H9 (cell line): ENCODE results near the gene PLD4. TPM values are rescaled to one million over a fixed set of nuclear protein-coding genes. Genes with fewer than 3 reads are reported as not detected.

Source experiments
- DNase-seq: peaks from one replicate; pipeline ENCODE4 v3.0.0-alpha.2; 2017
- H2AFZ ChIP-seq: one replicate; pipeline ENCODE4 v1.6.1; 2013; ENCODE audit warnings: mild to moderate bottlenecking, low read length, control low read depth, moderate library complexity
- H2AK5ac ChIP-seq: 2 replicates; pipeline ENCODE4 v1.6.1; 2013; ENCODE audit warnings: low read length, control low read depth, mixed read lengths; ENCODE audit not compliant: insufficient read length
- H2BK120ac ChIP-seq: one replicate; pipeline ENCODE4 v1.6.1; 2013; ENCODE audit warnings: low read depth, mild to moderate bottlenecking, low read length, control low read depth, inconsistent platforms; ENCODE audit not compliant: poor library complexity, severe bottlenecking
- H2BK12ac ChIP-seq: 2 replicates; pipeline ENCODE4 v1.6.1; 2013; ENCODE audit warnings: low read length, control low read depth, mixed read lengths, low read depth; ENCODE audit not compliant: insufficient read length
- H2BK15ac ChIP-seq: 2 replicates; pipeline ENCODE4 v1.6.1; 2013; ENCODE audit warnings: low read depth, low read length, control low read depth
- H2BK20ac ChIP-seq: one replicate; pipeline ENCODE4 v1.6.1; 2013; ENCODE audit warnings: low read depth, mild to moderate bottlenecking, low read length, control low read depth, inconsistent platforms; ENCODE audit not compliant: poor library complexity, severe bottlenecking
- H2BK5ac ChIP-seq: 2 replicates; pipeline ENCODE4 v1.6.1; 2013; ENCODE audit warnings: low read length, control low read depth, mixed read lengths; ENCODE audit not compliant: insufficient read length
- H3K14ac ChIP-seq: 2 replicates; pipeline ENCODE4 v1.6.1; 2013; ENCODE audit warnings: low read length, control low read depth; ENCODE audit not compliant: insufficient read depth
- H3K18ac ChIP-seq: 2 replicates; pipeline ENCODE4 v1.6.1; 2013; ENCODE audit warnings: low read depth, mild to moderate bottlenecking, mixed read lengths, low read length, control low read depth; ENCODE audit not compliant: insufficient read length
- H3K23ac ChIP-seq: 2 replicates; pipeline ENCODE4 v1.6.1; 2013; ENCODE audit warnings: low read length, control low read depth, mixed read lengths, low read depth; ENCODE audit not compliant: insufficient read length
- H3K23me2 ChIP-seq: 2 replicates; pipeline ENCODE4 v1.6.1; 2013; ENCODE audit warnings: low read depth, mild to moderate bottlenecking, mixed read lengths, low read length, control low read depth; ENCODE audit not compliant: insufficient read length, poor library complexity, severe bottlenecking
- H3K27ac ChIP-seq: 2 replicates; pipeline ENCODE4 v1.5.1; 2013; ENCODE audit warnings: low read length, control low read depth, mixed read lengths, low read depth; ENCODE audit not compliant: insufficient read length
- H3K27me3 ChIP-seq: 2 replicates; pipeline ENCODE4 v1.6.1; 2013; ENCODE audit warnings: low read length, control low read depth, inconsistent platforms; ENCODE audit not compliant: insufficient read depth
- H3K4ac ChIP-seq: 2 replicates; pipeline ENCODE4 v1.6.1; 2013; ENCODE audit warnings: low read depth, mild to moderate bottlenecking, control low read depth, inconsistent platforms, low read length, moderate library complexity
- H3K4me1 ChIP-seq: 2 replicates; pipeline ENCODE4 v1.6.1; 2013; ENCODE audit warnings: low read length, control low read depth, inconsistent platforms; ENCODE audit not compliant: insufficient read depth
- H3K4me2 ChIP-seq: 2 replicates; pipeline ENCODE4 v1.6.1; 2013; ENCODE audit warnings: low read length, control low read depth, mixed read lengths; ENCODE audit not compliant: insufficient read length, insufficient read depth
- H3K56ac ChIP-seq: 2 replicates; pipeline ENCODE4 v1.6.1; 2013; ENCODE audit warnings: low read depth, mild to moderate bottlenecking, mixed read lengths, low read length, control low read depth; ENCODE audit not compliant: insufficient read length
- H3K79me1 ChIP-seq: 2 replicates; pipeline ENCODE4 v1.6.1; 2013; ENCODE audit warnings: low read depth, mild to moderate bottlenecking, moderate library complexity, low read length, control low read depth, inconsistent platforms; ENCODE audit not compliant: insufficient read depth, poor library complexity, severe bottlenecking
- H3K79me2 ChIP-seq: 2 replicates; pipeline ENCODE4 v1.6.1; 2013; ENCODE audit warnings: low read length, control low read depth, inconsistent platforms; ENCODE audit not compliant: insufficient read depth
- H3K9ac ChIP-seq: 2 replicates; pipeline ENCODE4 v1.6.1; 2013; ENCODE audit warnings: low read length, control low read depth, mixed read lengths; ENCODE audit not compliant: insufficient read length; ENCODE audit errors: extremely low read depth
- H3K9me3 ChIP-seq: one replicate; pipeline ENCODE4 v1.6.1; 2013; ENCODE audit warnings: low read depth, low read length, inconsistent platforms; ENCODE audit not compliant: control insufficient read depth
- H3T11ph ChIP-seq: one replicate; pipeline ENCODE4 v1.6.1; 2013; ENCODE audit warnings: mild to moderate bottlenecking, low read length, control low read depth, inconsistent platforms
- H4K20me1 ChIP-seq: one replicate; pipeline ENCODE4 v1.6.1; 2013; ENCODE audit not compliant: control insufficient read depth, insufficient read length, insufficient read depth
- H4K5ac ChIP-seq: 2 replicates; pipeline ENCODE4 v1.6.1; 2013; ENCODE audit warnings: low read depth, mild to moderate bottlenecking, mixed read lengths, low read length, control low read depth; ENCODE audit not compliant: insufficient read length
- H4K8ac ChIP-seq: replicated peaks from 2 replicates; pipeline ENCODE4 v1.6.1; 2013; ENCODE audit warnings: low read length, control low read depth, mixed read lengths, low read depth; ENCODE audit not compliant: insufficient read length
- H4K91ac ChIP-seq: 2 replicates; pipeline ENCODE4 v1.6.1; 2013; ENCODE audit warnings: low read depth, mild to moderate bottlenecking, moderate library complexity, mixed read lengths, low read length, control low read depth; ENCODE audit not compliant: insufficient read length
- H3K27ac Mint-ChIP-seq, 3 experiments: 2 replicates in 2 of 3; 3 replicates in 1 of 3; pipeline ENCODE4 v1.8.0; 2020 to 2021; ENCODE audit warnings: mixed read lengths in 3 of 3, mild to moderate bottlenecking in 1 of 3, moderate library complexity in 1 of 3
- H3K27me3 Mint-ChIP-seq: 2 replicates; pipeline ENCODE4 v1.8.0; 2021; ENCODE audit warnings: low read depth, mild to moderate bottlenecking, moderate library complexity, mixed read lengths
- H3K36me3 Mint-ChIP-seq, 3 experiments: 2 replicates in 2 of 3; 3 replicates in 1 of 3; pipeline ENCODE4 v1.8.0; 2020 to 2021; ENCODE audit warnings: low read depth in 3 of 3, mixed read lengths in 3 of 3; ENCODE audit not compliant: insufficient read depth in 1 of 3
- H3K4me1 Mint-ChIP-seq, 2 experiments: 2 replicates each; pipeline ENCODE4 v1.8.0; 2020; ENCODE audit warnings: mixed read lengths in 2 of 2
- H3K4me3 Mint-ChIP-seq, 2 experiments: 2 replicates in 1 of 2; 3 replicates in 1 of 2; pipeline ENCODE4 v1.8.0; 2020 to 2021; ENCODE audit warnings: mild to moderate bottlenecking in 2 of 2, mixed read lengths in 2 of 2, moderate library complexity in 1 of 2
- H3K9me3 Mint-ChIP-seq, 2 experiments: 2 replicates in 1 of 2; 3 replicates in 1 of 2; pipeline ENCODE4 v1.8.0; 2020; ENCODE audit warnings: mild to moderate bottlenecking in 2 of 2, mixed read lengths in 2 of 2, moderate library complexity in 1 of 2
- CTCF ChIP-seq: fragments of 200-600 bp; sonication (generic); conservative IDR thresholded peaks from 3 replicates; pipeline ENCODE4 v1.8.0; 2021; ENCODE audit warnings: antibody characterized with exemption, mild to moderate bottlenecking
- WGBS: extraction: QIAGEN DNeasy Blood & Tissue Kit; methylation state at CpG from one replicate; pipeline ENCODE4 v1.1.7; 2013; ENCODE audit warnings: missing lambda C conversion rate, low lambda C conversion rate, mixed read lengths; ENCODE audit not compliant: insufficient read length; ENCODE audit errors: extremely low coverage; 5-methylcytosine and 5-hydroxymethylcytosine counted together
- total RNA-seq: library from RNA; stranded (reverse); gene quantifications from 2 replicates; pipeline ENCODE4 v1.2.1, GENCODE V29; 2021

PLD4 gene
- total RNA-seq, 1 experiment from 2014 or later, result not detected

DNA sequence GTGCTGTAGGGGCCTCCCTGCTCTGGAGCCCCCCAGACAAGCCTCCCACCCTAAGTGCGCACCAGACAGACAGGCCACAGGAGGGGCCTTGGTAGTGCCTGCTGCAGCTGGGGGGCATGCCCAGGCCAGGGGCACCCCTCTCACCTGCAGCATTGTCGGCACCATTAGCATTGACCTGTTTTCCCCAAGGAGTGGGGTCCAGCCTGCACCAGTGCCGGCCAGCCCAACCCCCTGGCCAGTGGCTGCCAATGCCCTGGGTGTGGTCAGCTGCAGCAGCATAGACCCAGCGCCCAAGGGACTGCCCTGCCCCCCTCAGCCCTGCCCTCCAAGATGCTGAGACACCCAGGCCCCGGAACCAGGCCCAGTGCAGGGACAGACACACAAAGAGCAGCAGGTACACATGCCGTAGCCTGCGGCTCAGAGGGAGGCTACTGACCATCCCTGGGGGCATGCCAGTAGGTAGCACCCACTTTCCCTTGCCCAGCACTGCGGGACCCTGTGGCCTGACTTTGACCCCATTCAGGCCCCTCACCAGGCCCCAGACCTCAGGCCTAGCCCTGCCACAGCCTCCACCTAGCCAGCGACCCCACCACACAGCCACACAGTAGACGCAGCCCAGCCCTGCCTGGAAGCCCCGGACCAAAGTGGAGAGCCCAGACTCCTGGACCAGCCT lies 52.5 kb downstream of the PLD4 start:
- no peaks in the 10 kb centered on the region; a peak in 1 of 5 replicates for H3K9me3 Mint-ChIP-seq
- H4K20me1 ChIP-seq, result peaks cover 7% of the 10 kb centered on the region
- H4K8ac ChIP-seq, result no peak overlapping the region
- H3K9ac ChIP-seq, result no peak overlapping the region
- H2BK20ac ChIP-seq, result no peak overlapping the region
- H3K4ac ChIP-seq, result no peak overlapping the region
- H2BK5ac ChIP-seq, result no peak overlapping the region
- no peaks in the 10 kb centered on the region for H3K36me3 Mint-ChIP-seq
- H3K56ac ChIP-seq, result no peak overlapping the region
- no CpG with 5 or more reads among the region's 11 CpGs for WGBS
- no peak overlapping the region for H3K14ac ChIP-seq
- H4K5ac ChIP-seq, result no peak overlapping the region
- H3K18ac ChIP-seq, result no peak overlapping the region
- H2AFZ ChIP-seq, result no peak overlapping the region
- no peaks in the 10 kb centered on the region for H3K79me1 ChIP-seq
- no peaks in the 10 kb centered on the region for H3K4me1 ChIP-seq
- H3K79me2 ChIP-seq, result no peaks in the 10 kb centered on the region
- H3K27me3 Mint-ChIP-seq, result peaks cover 55% of the 10 kb centered on the region
- no peak overlapping the region for H2BK15ac ChIP-seq
- H4K91ac ChIP-seq, result no peak overlapping the region
- H3K27me3 ChIP-seq, result peaks cover 14% of the 10 kb centered on the region; the same call in 1 of the 2 replicates
- no peaks in the 10 kb centered on the region for H3K9me3 ChIP-seq
- no peak overlapping the region for H3K27ac ChIP-seq
- no peak overlapping the region for H2AK5ac ChIP-seq
- H2BK12ac ChIP-seq, result no peak overlapping the region
- H2BK120ac ChIP-seq, result no peak overlapping the region
- H3K4me2 ChIP-seq, result peak overlapping the region; percentile 46
- H3K4me1 Mint-ChIP-seq, result peaks cover 11 to 24% of the 10 kb centered on the region in 2 experiments
- H3K23ac ChIP-seq, result no peak overlapping the region
- H3K23me2 ChIP-seq, result no peaks in the 10 kb centered on the region
- no peak for TF ChIP-seq CTCF
- DNase-seq, result no peak
- H3K27ac Mint-ChIP-seq, result no peak overlapping the region
- no peak overlapping the region for H3T11ph ChIP-seq
- H3K4me3 Mint-ChIP-seq, result peak overlapping the region; percentile 72 to 88
